ENCODE measurements around the gene CLEC7A. TPM values are rescaled to one million over a fixed set of nuclear protein-coding genes. Genes with fewer than 3 reads are reported as not detected.
A peak's percentile ranks its signal among the peaks of the same experiment; 100 is the strongest.

The CLEC7A gene
- total RNA-seq, 1 donor from 2014 or later = 79.5 TPM

GRCh38 chr12:10070380-10070779, 59.6 kb downstream of the CLEC7A start:
- intact Hi-C loops (cut with DNase I) = no loop called here
- peaks cover 5% of the 10 kb centered on the region for H3K36me3 ChIP-seq
- no peaks in the 10 kb centered on the region for H3K27me3 ChIP-seq (ENCODE audit: low read depth)
- no peak for TF ChIP-seq CTCF (IDR thresholded peaks at IDR 0.05)
- H3K4me1 ChIP-seq = peaks cover 32% of the 10 kb centered on the region
- ATAC-seq = no peak
- DNase-seq = no peak
- no peak overlapping the region for H3K27ac ChIP-seq
- no peaks in the 10 kb centered on the region for H3K9me3 ChIP-seq
- H3K4me3 ChIP-seq = no peak overlapping the region

DNA sequence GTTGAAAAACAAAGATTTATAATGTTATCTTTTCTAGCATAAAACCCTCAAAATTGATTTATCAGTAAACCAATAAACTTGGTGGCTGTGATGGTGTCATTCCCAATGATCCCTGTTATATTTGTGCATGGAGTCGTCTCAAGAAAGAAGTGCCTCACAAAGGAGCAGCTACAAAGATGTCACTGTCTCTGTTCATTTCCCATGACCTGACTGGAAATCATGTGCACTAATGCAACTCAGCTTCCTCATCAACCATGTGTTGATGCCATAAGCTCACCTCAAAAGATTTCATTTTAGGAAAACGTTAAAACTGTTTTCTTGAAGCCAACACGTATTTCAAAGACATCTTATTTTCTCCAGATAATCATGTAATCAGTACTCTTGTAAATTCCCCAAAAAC, 60.0 kb downstream of the CLEC7A start:
- H3K4me1 ChIP-seq = peaks cover 32% of the 10 kb centered on the region
- H3K27ac ChIP-seq = peak overlapping the region; percentile 75
- ATAC-seq = no peak
- no peaks in the 10 kb centered on the region for H3K9me3 ChIP-seq
- H3K4me3 ChIP-seq = no peak overlapping the region
- H3K27me3 ChIP-seq (ENCODE audit: low read depth) = no peaks in the 10 kb centered on the region
- H3K36me3 ChIP-seq = peaks cover 5% of the 10 kb centered on the region
- DNase-seq = no peak
- no peak for TF ChIP-seq CTCF (IDR thresholded peaks at IDR 0.05)
- intact Hi-C loops (cut with DNase I) = no loop called here

GRCh38 chr12:10069099-10069498, 60.9 kb downstream of the CLEC7A start:
- H3K36me3 ChIP-seq = peaks cover 5% of the 10 kb centered on the region
- H3K4me3 ChIP-seq = no peak overlapping the region
- peak overlapping the region; percentile 75 for H3K27ac ChIP-seq
- DNase-seq = no peak
- H3K27me3 ChIP-seq (ENCODE audit: low read depth) = no peaks in the 10 kb centered on the region
- no peaks in the 10 kb centered on the region for H3K9me3 ChIP-seq
- H3K4me1 ChIP-seq = peaks cover 32% of the 10 kb centered on the region
- no peak for TF ChIP-seq CTCF (IDR thresholded peaks at IDR 0.05)
- ATAC-seq = peak; percentile 54 to 67
- intact Hi-C loops (cut with DNase I) = no loop called here

DNA sequence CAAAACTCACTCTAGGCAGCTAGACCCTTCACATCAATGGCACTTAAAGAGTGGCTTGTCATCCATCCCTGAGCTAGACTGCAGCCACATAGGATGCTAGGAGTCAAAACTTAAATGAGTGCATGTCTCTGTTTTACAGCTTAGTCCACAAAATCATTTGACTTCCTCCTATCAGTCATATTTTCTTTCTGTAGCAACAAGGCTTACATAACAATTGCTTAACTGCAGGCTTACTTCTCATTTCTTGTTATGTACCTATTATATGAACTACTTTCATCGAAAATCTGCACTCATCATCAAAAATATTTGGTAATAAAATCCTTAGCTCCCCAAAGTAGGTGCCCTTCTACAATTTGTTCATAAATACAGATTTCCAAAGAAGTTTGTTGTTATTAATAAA, 61.4 kb downstream of the CLEC7A start:
- Histone ChIP-seq H3K27me3 (ENCODE audit: low read depth) (no peaks in the 10 kb centered on the region), H3K36me3 (peaks cover 5% of the 10 kb centered on the region), H3K27ac (peak overlapping the region; percentile 75), H3K4me3 (no peak overlapping the region), H3K9me3 (no peaks in the 10 kb centered on the region), H3K4me1 (peaks cover 32% of the 10 kb centered on the region)
- DNase-seq (no peak), ATAC-seq (peak; percentile 73 to 81)
- intact Hi-C loops (cut with DNase I) = no loop called here
- TF ChIP-seq CTCF (IDR thresholded peaks at IDR 0.05) = no peak

GRCh38 chr12:10067942-10068341, 62.1 kb downstream of the CLEC7A start:
- DNase-seq (no peak), ATAC-seq (peak; percentile 41 to 72)
- intact Hi-C loops (cut with DNase I) = no loop called here
- Histone ChIP-seq H3K36me3 (no peaks in the 10 kb centered on the region), H3K9me3 (no peaks in the 10 kb centered on the region), H3K27me3 (ENCODE audit: low read depth) (no peaks in the 10 kb centered on the region), H3K4me1 (peaks cover 32% of the 10 kb centered on the region), H3K27ac (peak overlapping the region; percentile 75), H3K4me3 (no peak overlapping the region)
- TF ChIP-seq CTCF (IDR thresholded peaks at IDR 0.05) = no peak

- Histone ChIP-seq H3K27me3 (ENCODE audit: low read depth) (no peaks in the 10 kb centered on the region), H3K36me3 (no peaks in the 10 kb centered on the region), H3K27ac (peak overlapping the region; percentile 75), H3K9me3 (no peaks in the 10 kb centered on the region), H3K4me3 (no peak overlapping the region), H3K4me1 (peaks cover 32% of the 10 kb centered on the region)
- no peak for TF ChIP-seq CTCF (IDR thresholded peaks at IDR 0.05)
- DNase-seq (no peak), ATAC-seq (peak in 1 of 2 donors; percentile 11)
- intact Hi-C loops (cut with DNase I) = no loop called here
Observed at GRCh38 chr12:10067264-10067663, 62.7 kb downstream of the CLEC7A start.
